Sigmoid colon (tissue), 7 donors: ENCODE results near the gene RAI2. TPM values are rescaled to one million over a fixed set of nuclear protein-coding genes. Genes with fewer than 3 reads are reported as not detected.

Source experiments
- DNase-seq: peaks from one replicate; pipeline ENCODE4 v3.0.0-alpha.2; 2019
- H3K27ac ChIP-seq, 4 donors: fragments of 200-600 bp; sonication (generic); one replicate each; pipeline ENCODE4 v1.5.1; 2016 to 2019; ENCODE audit warnings: mild to moderate bottlenecking in 1 of 4
- H3K27me3 ChIP-seq, 3 donors: fragments of 200-600 bp; sonication (generic); one replicate each; pipeline ENCODE4 v1.5.1; 2019; ENCODE audit warnings: mild to moderate bottlenecking in 1 of 3
- H3K36me3 ChIP-seq, 4 donors: fragments of 200-600 bp; sonication (generic); one replicate each; pipeline ENCODE4 v1.5.1; 2016 to 2019
- H3K4me1 ChIP-seq, 4 donors: fragments of 200-600 bp; sonication (generic); one replicate each; pipeline ENCODE4 v1.5.1; 2017 to 2019
- H3K4me3 ChIP-seq, 4 donors: fragments of 200-600 bp; sonication (generic); one replicate each; pipeline ENCODE4 v1.5.1; 2017 to 2019; ENCODE audit warnings: mild to moderate bottlenecking in 2 of 4, moderate library complexity in 1 of 4
- H3K9me3 ChIP-seq, 4 donors: fragments of 200-600 bp in 3 of 4; sonication (generic) in 3 of 4; one replicate each; pipeline versions ENCODE4 v1.5.1 to v1.6.1; 2013 to 2019
- CTCF ChIP-seq, 4 experiments: fragments of 450-650 bp in 3 of 4; fragments of 200-600 bp in 1 of 4; IDR thresholded peaks; one replicate each; pipeline ENCODE4 v1.5.1; 2016 to 2019; ENCODE audit warnings: antibody characterized with exemption in 4 of 4, mild to moderate bottlenecking in 3 of 4, moderate library complexity in 2 of 4
- EP300 ChIP-seq, 4 donors: sonication (generic); formaldehyde crosslinking; IDR thresholded peaks; one replicate each; pipeline ENCODE4 v1.6.1; 2017; ENCODE audit warnings: antibody characterized with exemption in 4 of 4
- POLR2A ChIP-seq, 2 donors: fragments of 450-650 bp; IDR thresholded peaks; one replicate each; pipeline ENCODE4 v1.6.1; 2016; ENCODE audit warnings: antibody characterized with exemption in 2 of 2, mild to moderate bottlenecking in 2 of 2, moderate library complexity in 2 of 2
- POLR2AphosphoS5 ChIP-seq, 4 donors: sonication (generic); formaldehyde crosslinking; IDR thresholded peaks; one replicate each; pipeline ENCODE4 v1.6.1; 2017; ENCODE audit warnings: antibody characterized with exemption in 4 of 4
- WGBS, 2 donors: extraction: QIAGEN DNeasy Blood & Tissue Kit; methylation state at CpG; one replicate each; pipeline ENCODE4 v1.1.7; 2013; 5-methylcytosine and 5-hydroxymethylcytosine counted together
- intact Hi-C: fragments of 100-400 bp; cut with DNase I; formaldehyde crosslinking; loops from one replicate; pipeline ENCODE4 v1.15.1; 2023
- polyA plus RNA-seq, 3 donors: library from polyadenylated mRNA; stranded (reverse); fragments of 200-250 nt; gene quantifications; one replicate each; pipeline ENCODE4 v1.2.3, GENCODE V29; 2013
- total RNA-seq, 4 donors: library from RNA; depleted of rRNA; stranded (reverse); fragments of >200 nt; gene quantifications; one replicate each; pipeline ENCODE4 v1.1.0, GENCODE V29; 2016
- donor health status: healthy with polysubstance abuse.
- donor health status: Bipolar disorder and iron deficiency.
- donor health status: healthy.

The RAI2 gene
- total and polyA plus RNA-seq, 7 donors: 3.7 to 26.0 (median 19.6) TPM

DNA sequence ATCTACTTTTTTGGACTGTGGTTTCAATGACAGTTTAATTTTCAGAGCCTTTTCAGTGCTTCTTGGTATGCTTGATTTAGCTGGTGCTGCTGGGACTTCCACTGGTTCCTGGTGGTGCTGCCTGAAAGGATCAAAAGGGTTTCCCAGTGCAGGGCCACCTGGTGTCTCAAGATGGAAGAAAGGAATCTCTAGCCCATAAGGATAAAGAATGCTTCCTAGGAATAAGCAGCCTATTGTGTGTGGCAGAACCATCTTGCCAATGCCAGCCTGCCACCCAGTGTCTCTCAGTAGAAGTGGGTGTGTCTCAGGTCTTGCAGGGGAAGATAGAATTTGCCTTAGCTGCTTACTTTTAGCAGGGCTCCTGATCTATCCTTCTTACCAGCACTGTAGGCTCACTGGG, 15.0 kb upstream of the RAI2 start:
- H3K4me1 ChIP-seq: no peaks in the 10 kb centered on the region
- DNase-seq: no peak
- no peaks in the 10 kb centered on the region for H3K9me3 ChIP-seq
- TF ChIP-seq POLR2A (IDR thresholded peaks at IDR 0.05) (no peak), CTCF (IDR thresholded peaks at IDR 0.05) (no peak), EP300 (IDR thresholded peaks at IDR 0.05) (no peak), POLR2AphosphoS5 (IDR thresholded peaks at IDR 0.05) (no peak)
- no peak overlapping the region for H3K27ac ChIP-seq
- no peaks in the 10 kb centered on the region for H3K27me3 ChIP-seq
- no peaks in the 10 kb centered on the region for H3K36me3 ChIP-seq
- no peak overlapping the region for H3K4me3 ChIP-seq
- intact Hi-C loops: no loop called here

DNA sequence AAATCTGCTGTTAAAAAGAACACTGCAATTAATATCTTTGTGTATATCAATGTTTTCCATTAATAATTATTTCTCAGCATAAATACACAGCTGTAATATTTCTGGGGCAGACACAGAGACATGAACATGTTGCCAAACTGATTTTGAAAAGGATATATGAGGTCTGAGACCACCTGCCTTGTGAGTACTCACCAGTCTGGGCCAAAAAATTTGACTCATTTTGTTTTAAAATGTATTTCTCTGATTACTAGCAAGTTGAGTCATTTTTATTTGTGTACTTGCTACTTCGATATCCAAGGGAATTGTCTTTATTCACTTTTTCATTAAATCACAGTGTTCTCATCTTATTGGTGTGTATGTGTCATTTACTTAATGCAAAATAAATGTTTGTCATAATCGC, 8.5 kb upstream of the RAI2 start:
- no peak overlapping the region for H3K27ac ChIP-seq
- no peak for DNase-seq
- H3K36me3 ChIP-seq: no peaks in the 10 kb centered on the region
- H3K9me3 ChIP-seq: no peaks in the 10 kb centered on the region
- TF ChIP-seq CTCF (IDR thresholded peaks at IDR 0.05) (no peak), EP300 (IDR thresholded peaks at IDR 0.05) (no peak), POLR2A (IDR thresholded peaks at IDR 0.05) (no peak), POLR2AphosphoS5 (IDR thresholded peaks at IDR 0.05) (no peak)
- intact Hi-C loops: no loop called here
- WGBS, 2 donors: 88 to 91% methylated on average over 2 of the region's 2 CpGs
- no peak overlapping the region for H3K4me3 ChIP-seq
- no peaks in the 10 kb centered on the region for H3K27me3 ChIP-seq
- H3K4me1 ChIP-seq: no peaks in the 10 kb centered on the region

DNA sequence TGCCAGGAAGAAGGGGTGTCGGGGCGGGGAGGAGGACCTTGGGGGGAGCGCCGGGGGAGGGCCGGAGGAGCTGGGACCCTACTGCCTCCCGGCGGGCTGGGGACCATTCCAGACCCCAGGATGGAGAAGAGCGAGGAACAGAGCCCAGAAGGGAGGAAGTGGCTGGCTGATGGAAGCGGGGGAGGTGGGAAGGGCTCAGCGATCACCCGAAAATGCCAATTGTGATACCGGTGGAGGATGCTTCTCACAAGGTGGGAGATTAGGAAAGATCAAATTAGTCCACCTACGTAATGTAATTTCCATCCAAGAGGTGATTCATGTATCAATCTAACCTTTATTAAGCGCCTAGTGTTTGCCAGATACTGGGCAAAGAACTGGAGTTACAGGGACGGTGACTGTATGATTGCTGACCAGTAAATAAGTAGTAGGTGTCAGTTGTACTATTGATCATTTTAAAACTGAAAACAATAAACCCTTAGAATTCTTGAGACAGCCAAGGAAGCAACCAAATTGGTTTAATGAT, 452 bp upstream of the RAI2 start:
- intact Hi-C loops: no loop called here
- H3K27me3 ChIP-seq: peaks cover 0 to 3% (median 0%) of the 10 kb centered on the region in 3 donors
- peak overlapping the region in 3 of 4 donors; percentile 57 to 63 (median 62) for H3K27ac ChIP-seq
- no peaks in the 10 kb centered on the region for H3K9me3 ChIP-seq
- H3K4me1 ChIP-seq: peaks cover 0 to 9% (median 2%) of the 10 kb centered on the region in 4 donors
- no peak for TF ChIP-seq CTCF (IDR thresholded peaks at IDR 0.05)
- TF ChIP-seq EP300 (IDR thresholded peaks at IDR 0.05): no peak
- no peak for TF ChIP-seq POLR2AphosphoS5 (IDR thresholded peaks at IDR 0.05)
- TF ChIP-seq POLR2A (IDR thresholded peaks at IDR 0.05): no peak
- H3K4me3 ChIP-seq: peak overlapping the region; percentile 42 to 62 (median 60)
- no peaks in the 10 kb centered on the region for H3K36me3 ChIP-seq
- no peak for DNase-seq
- WGBS, 2 donors: 6 to 8% methylated on average over 15 of the region's 15 CpGs

DNA sequence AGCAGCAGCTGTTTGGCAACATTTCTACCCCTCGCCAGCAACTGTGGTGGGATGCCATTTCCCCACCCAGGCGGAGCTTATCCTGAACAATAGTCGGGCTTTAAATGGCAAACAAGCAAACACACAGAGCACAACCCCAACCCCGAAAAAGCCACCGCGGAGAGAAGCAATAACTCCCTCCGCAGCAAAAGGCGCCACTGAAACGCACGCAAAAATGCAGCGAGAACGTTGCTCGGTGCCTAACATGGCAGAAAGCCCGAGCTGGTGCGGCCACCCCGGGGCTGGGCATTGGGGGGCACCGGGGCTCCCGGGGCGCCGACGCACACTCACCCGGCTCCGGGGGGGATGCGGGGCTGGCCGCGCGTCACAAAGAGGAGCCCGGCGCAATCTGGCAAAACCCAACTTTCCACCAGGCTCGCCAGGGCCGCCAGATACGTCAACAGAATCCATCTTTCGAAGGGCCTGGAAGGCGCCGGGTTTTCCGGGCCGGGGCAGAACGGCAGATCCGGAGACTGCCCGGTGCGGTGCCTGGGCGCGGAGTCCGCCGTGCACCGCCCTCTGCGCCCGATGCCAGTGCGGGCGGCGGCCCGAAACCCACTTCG, 818 bp downstream of the RAI2 start:
- H3K27me3 ChIP-seq: peaks cover 0 to 3% (median 0%) of the 10 kb centered on the region in 3 donors
- no peaks in the 10 kb centered on the region for H3K36me3 ChIP-seq
- DNase-seq: peak; percentile 70
- intact Hi-C loops: no loop called here
- H3K9me3 ChIP-seq: no peaks in the 10 kb centered on the region
- H3K4me1 ChIP-seq: peaks cover 0 to 11% (median 3%) of the 10 kb centered on the region in 4 donors
- peak overlapping the region; percentile 73 to 76 (median 73) for H3K27ac ChIP-seq
- TF ChIP-seq CTCF (IDR thresholded peaks at IDR 0.05): no peak
- TF ChIP-seq POLR2A (IDR thresholded peaks at IDR 0.05): no peak
- TF ChIP-seq POLR2AphosphoS5 (IDR thresholded peaks at IDR 0.05): peak in 1 of 4 donors; percentile 3
- TF ChIP-seq EP300 (IDR thresholded peaks at IDR 0.05): no peak
- 1% methylated on average over 53 of the region's 53 CpGs for WGBS, 2 donors
- H3K4me3 ChIP-seq: peak overlapping the region; percentile 61 to 62 (median 62)
